ENCODE results near the gene GIMAP2. TPM values are rescaled to one million over a fixed set of nuclear protein-coding genes. Genes with fewer than 3 reads are reported as not detected.

The GIMAP2 gene
- total and polyA plus RNA-seq, 2 of the 4 experiments (the other 2 are of a cell fraction): under 0.01 TPM; not detected in 1

- H3K4me3 ChIP-seq (ENCODE audit: insufficient read depth, low read depth, low read length): no peak overlapping the region
- no peaks in the 10 kb centered on the region for H3K79me1 ChIP-seq (ENCODE audit: low read depth in 1 of 2, low read length in 2 of 2)
- CTCF ChIA-PET: no interaction called here
- ATAC-seq (ENCODE audit: low read depth) (no peak), DNase-seq (no peak)
- H3K14ac ChIP-seq (replicated peaks; ENCODE audit: low read depth, low read length): no peak overlapping the region
- TF ChIP-seq MAFK (IDR thresholded peaks at IDR 0.05; ENCODE audit: low read depth, low read length) (no peak), FOS (IDR thresholded peaks at IDR 0.05; ENCODE audit: low read depth, low read length) (no peak), CHD1 (IDR thresholded peaks at IDR 0.05; ENCODE audit: low read depth, low read length) (no peak)
- H3K36me3 ChIP-seq (ENCODE audit: control insufficient read depth, insufficient read depth, low read length): no peaks in the 10 kb centered on the region
- no peak overlapping the region for H3K9ac ChIP-seq (ENCODE audit: low read depth, low read length)
- no peaks in the 10 kb centered on the region for H3K9me3 ChIP-seq (ENCODE audit: control insufficient read depth, insufficient read depth, low read length)
- H3K56ac ChIP-seq (ENCODE audit: extremely low read depth, insufficient read depth, low read length): no peak overlapping the region
- H3K4ac ChIP-seq (ENCODE audit: low read depth, low read length): no peak overlapping the region
- H2AK9ac ChIP-seq (replicated peaks; ENCODE audit: low read depth, low read length, poor library complexity): no peak overlapping the region
- H3K27me3 ChIP-seq (ENCODE audit: control insufficient read depth, insufficient read depth, low read length): no peaks in the 10 kb centered on the region
- H3K23ac ChIP-seq (ENCODE audit: low read depth, low read length): no peak overlapping the region
- no peak overlapping the region for H4K8ac ChIP-seq (ENCODE audit: low read depth in 2 of 2, low read length in 2 of 2)
- in situ Hi-C loops (cut with MboI; ENCODE audit: low sequenced_read_pairs): no loop called here
- no peak overlapping the region for H4K5ac ChIP-seq (ENCODE audit: low read depth, low read length)
- dilution Hi-C loops (cut with HindIII; ENCODE audit: low sequenced_read_pairs, unreplicated experiment): no loop called here
- WGBS, 2 experiments (ENCODE audit: extremely low coverage in 2 of 2, insufficient read length in 1 of 2): 44% methylated on average over 3 of the region's 4 CpGs; no CpG with 5 or more reads in 1 of the 2 experiments
- H4K20me1 ChIP-seq (ENCODE audit: insufficient read depth, low read length): no peaks in the 10 kb centered on the region
- POLR2A ChIA-PET (ENCODE audit: unreplicated experiment): no interaction called here
- H3K4me2 ChIP-seq (ENCODE audit: low read depth, low read length): no peak overlapping the region
- no peak overlapping the region for H3K18ac ChIP-seq (ENCODE audit: low read depth, low read length)
- H2BK120ac ChIP-seq (ENCODE audit: low read depth, low read length): no peak overlapping the region
- no TSS peak for BruUV-seq (replicated peaks)
- no peaks in the 10 kb centered on the region for H3K9me1 ChIP-seq (ENCODE audit: insufficient read depth, low read length)
- H4K91ac ChIP-seq (ENCODE audit: insufficient read depth, low read depth, low read length): no peak overlapping the region
- H3K4me1 ChIP-seq (ENCODE audit: control insufficient read depth, insufficient read depth, low read length): no peaks in the 10 kb centered on the region
- no peak overlapping the region for H2AFZ ChIP-seq (replicated peaks; ENCODE audit: low read length, poor library complexity)
- intact Hi-C loops (cut with micrococcal nuclease): no loop called here
- no peak overlapping the region for H2BK15ac ChIP-seq (ENCODE audit: low read depth, low read length)
- H2BK20ac ChIP-seq (ENCODE audit: low read depth, low read length): no peak overlapping the region
- H2BK5ac ChIP-seq (ENCODE audit: low read depth, low read length, poor library complexity, severe bottlenecking): no peak overlapping the region
- H2AK5ac ChIP-seq (ENCODE audit: low read depth, low read length): no peak overlapping the region
- no peak overlapping the region for H3K27ac ChIP-seq (ENCODE audit: insufficient read depth, low read length)
Measured at GRCh38 chr7:150716939-150717338, 31.4 kb downstream of the GIMAP2 start.
